Measurements from ENCODE around the gene REC8. TPM values are rescaled to one million over a fixed set of nuclear protein-coding genes. Genes with fewer than 3 reads are reported as not detected.

Gene REC8
- total RNA-seq, 1 donor from 2014 or later = 35.3 TPM

GRCh38 chr14:24226473-24226872, 54.6 kb downstream of the REC8 start:
- intact Hi-C loops (cut with micrococcal nuclease) = no loop called here

GRCh38 chr14:24228902-24229301, 57.0 kb downstream of the REC8 start:
- Mint-ChIP-seq H3K27ac (no peak overlapping the region), H3K4me3 (no peak overlapping the region), H3K36me3 (ENCODE audit: low read depth) (peaks cover 36% of the 10 kb centered on the region), H3K27me3 (no peaks in the 10 kb centered on the region), H3K4me1 (peaks cover 35% of the 10 kb centered on the region), H3K9me3 (no peaks in the 10 kb centered on the region)
- CTCF ChIA-PET = interaction anchor here (1.9 kb wide), 1 partner anchor 103 kb away, joined by 4 read pairs; no protein-coding TSS in a partner anchor
- no peak for DNase-seq
- POLR2A ChIA-PET = interaction anchor here (0.6 to 1.5 kb wide), 4 partner anchors 10 to 71 kb away, joined by 3 to 6 read pairs (median 4); partner anchors contain the start of genes DHRS1 and NOP9
- TF ChIP-seq CTCF (IDR thresholded peaks at IDR 0.05) = no peak
- intact Hi-C loops (cut with micrococcal nuclease) = no loop called here
- ATAC-seq (ENCODE audit: low read depth) = no peak

More at GRCh38 chr14:24226473-24226872, 54.6 kb downstream of the REC8 start:
- H3K27ac Mint-ChIP-seq = no peak overlapping the region
- peaks cover 26% of the 10 kb centered on the region for H3K36me3 Mint-ChIP-seq (ENCODE audit: low read depth)
- H3K9me3 Mint-ChIP-seq = no peaks in the 10 kb centered on the region
- ChIA-PET CTCF (interaction anchor here (2.0 kb wide), 1 partner anchor 82 kb away, joined by 5 read pairs; the partner anchor contains the start of gene CIDEB), POLR2A (interaction anchor here (0.6 to 1.4 kb wide), 2 partner anchors 16 to 175 kb away, joined by 3 to 8 read pairs; partner anchors contain the start of gene TINF2)
- no peak for DNase-seq
- H3K27me3 Mint-ChIP-seq = no peaks in the 10 kb centered on the region
- no peak overlapping the region for H3K4me3 Mint-ChIP-seq
- no peak for ATAC-seq (ENCODE audit: low read depth)
- no peak for TF ChIP-seq CTCF (IDR thresholded peaks at IDR 0.05)
- peaks cover 19% of the 10 kb centered on the region for H3K4me1 Mint-ChIP-seq

Other genes with a start within 250 kb of the REC8 start
- gene DHRS4, start 218.3 kb upstream of the REC8 start, total RNA-seq = 15.8 and 16.1 TPM in 2 replicates
- 12.7 and 17.9 TPM in 2 replicates for gene DHRS4L2, start 183.2 kb upstream of the REC8 start, total RNA-seq
- gene CARMIL3, start 120.1 kb upstream of the REC8 start, total RNA-seq = 3.5 and 3.9 TPM in 2 replicates
- gene CPNE6, start 100.5 kb upstream of the REC8 start, total RNA-seq = 0.09 TPM in 1 of 2 replicates, not detected in the other
- gene PCK2, start 77.8 kb upstream of the REC8 start, total RNA-seq = 82.1 and 102 TPM in 2 replicates
- 84.3 and 86.5 TPM in 2 replicates for gene DCAF11, start 57.3 kb upstream of the REC8 start, total RNA-seq
- 5.4 and 5.5 TPM in 2 replicates for gene NRL, start 57.1 kb upstream of the REC8 start, total RNA-seq
- 2.3 and 2.4 TPM in 2 replicates for gene FITM1, start 41.4 kb upstream of the REC8 start, total RNA-seq
- gene PSME1, start 35.9 kb upstream of the REC8 start, total RNA-seq = 406 and 449 TPM in 2 replicates
- 22.5 and 22.6 TPM in 2 replicates for gene EMC9, start 30.5 kb upstream of the REC8 start, total RNA-seq
- 285 and 312 TPM in 2 replicates for gene PSME2, start 25.5 kb upstream of the REC8 start, total RNA-seq
- gene RNF31, start 24.6 kb upstream of the REC8 start, total RNA-seq = 87.4 and 99.8 TPM in 2 replicates
- gene IRF9, start 10.8 kb upstream of the REC8 start, total RNA-seq = 221 and 229 TPM in 2 replicates
- 76.4 and 80.3 TPM in 2 replicates for gene IPO4, start 16.7 kb downstream of the REC8 start, total RNA-seq
- gene TM9SF1, start 23.4 kb downstream of the REC8 start, total RNA-seq = 24.5 and 26.3 TPM in 2 replicates
- 0.66 and 0.98 TPM in 2 replicates for gene TSSK4, start 33.6 kb downstream of the REC8 start, total RNA-seq
- 88.5 and 117 TPM in 2 replicates for gene CHMP4A, start 41.4 kb downstream of the REC8 start, total RNA-seq
- 12.7 and 16.3 TPM in 2 replicates for gene MDP1, start 44.0 kb downstream of the REC8 start, total RNA-seq
- 129 and 149 TPM in 2 replicates for gene NEDD8, start 60.3 kb downstream of the REC8 start, total RNA-seq
- 43.8 and 50.2 TPM in 2 replicates for gene GMPR2, start 60.8 kb downstream of the REC8 start, total RNA-seq
- gene TINF2, start 70.5 kb downstream of the REC8 start, total RNA-seq = 197 and 205 TPM in 2 replicates
- 6.4 and 6.5 TPM in 2 replicates for gene TGM1, start 91.1 kb downstream of the REC8 start, total RNA-seq
- gene RABGGTA, start 99.5 kb downstream of the REC8 start, total RNA-seq = 53.6 and 70.5 TPM in 2 replicates
- 32.5 and 33.9 TPM in 2 replicates for gene DHRS1, start 127.7 kb downstream of the REC8 start, total RNA-seq
- gene NOP9, start 127.8 kb downstream of the REC8 start, total RNA-seq = 30.5 and 36.4 TPM in 2 replicates
- 9.2 and 9.4 TPM in 2 replicates for gene CIDEB, start 135.9 kb downstream of the REC8 start, total RNA-seq
- 7.7 and 9.1 TPM in 2 replicates for gene LTB4R2, start 138.1 kb downstream of the REC8 start, total RNA-seq
- 8.2 and 8.6 TPM in 2 replicates for gene LTB4R, start 139.4 kb downstream of the REC8 start, total RNA-seq
- 2.3 and 2.4 TPM in 2 replicates for gene ADCY4, start 163.0 kb downstream of the REC8 start, total RNA-seq
- 38.9 and 39.2 TPM in 2 replicates for gene RIPK3, start 167.9 kb downstream of the REC8 start, total RNA-seq
- gene NFATC4, start 196.1 kb downstream of the REC8 start, total RNA-seq = 9.4 and 11.2 TPM in 2 replicates
- gene NYNRIN, start 226.9 kb downstream of the REC8 start, total RNA-seq = 0.02 and 0.04 TPM in 2 replicates

All from activated B cell treated with CpG ODN at 0.5 μM for 24 hours (primary cell).